AG09309 (cell line): Measurements from ENCODE around the gene WSCD2.

ENCODE experiments used
- DNase-seq: peaks from one replicate; pipeline ENCODE4 v3.0.0-alpha.2; 2010; ENCODE audit warnings: low read depth
- H3K4me3 ChIP-seq: 2 replicates; pipeline ENCODE4 v1.5.1; 2011; ENCODE audit warnings: mild to moderate bottlenecking, low read depth, low read length, moderate library complexity; ENCODE audit not compliant: control insufficient read depth
- TF ChIP-seq, protein P1 (sequence below): IDR thresholded peaks from 2 replicates; pipeline ENCODE4 v1.5.1; 2011; ENCODE audit warnings: mild to moderate bottlenecking, low read depth, low read length, inconsistent platforms; ENCODE audit not compliant: insufficient read depth, control insufficient read depth; ENCODE audit errors: missing control alignments

The WSCD2 gene

DNA sequence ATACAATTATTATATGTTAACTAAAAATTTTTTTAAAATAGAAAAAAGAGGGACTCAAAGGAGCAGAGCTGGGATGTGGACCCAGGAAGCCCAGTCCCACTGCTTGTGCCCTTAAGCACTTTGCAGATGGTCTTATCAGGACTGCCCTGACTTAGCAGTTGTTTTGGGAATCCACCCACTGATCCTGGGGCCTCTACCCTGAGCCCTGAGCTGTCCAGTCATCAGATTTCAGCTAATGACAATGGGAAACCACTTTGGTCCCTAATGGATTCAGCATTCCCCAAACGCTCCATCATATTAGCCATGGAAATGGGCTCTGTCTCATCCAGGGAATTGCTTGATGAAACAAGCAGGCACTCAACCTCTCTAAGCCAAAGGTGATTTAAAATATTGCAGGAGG is 22.5 kb upstream of the WSCD2 start:
- no peak for DNase-seq
- TF ChIP-seq, protein P1, sequence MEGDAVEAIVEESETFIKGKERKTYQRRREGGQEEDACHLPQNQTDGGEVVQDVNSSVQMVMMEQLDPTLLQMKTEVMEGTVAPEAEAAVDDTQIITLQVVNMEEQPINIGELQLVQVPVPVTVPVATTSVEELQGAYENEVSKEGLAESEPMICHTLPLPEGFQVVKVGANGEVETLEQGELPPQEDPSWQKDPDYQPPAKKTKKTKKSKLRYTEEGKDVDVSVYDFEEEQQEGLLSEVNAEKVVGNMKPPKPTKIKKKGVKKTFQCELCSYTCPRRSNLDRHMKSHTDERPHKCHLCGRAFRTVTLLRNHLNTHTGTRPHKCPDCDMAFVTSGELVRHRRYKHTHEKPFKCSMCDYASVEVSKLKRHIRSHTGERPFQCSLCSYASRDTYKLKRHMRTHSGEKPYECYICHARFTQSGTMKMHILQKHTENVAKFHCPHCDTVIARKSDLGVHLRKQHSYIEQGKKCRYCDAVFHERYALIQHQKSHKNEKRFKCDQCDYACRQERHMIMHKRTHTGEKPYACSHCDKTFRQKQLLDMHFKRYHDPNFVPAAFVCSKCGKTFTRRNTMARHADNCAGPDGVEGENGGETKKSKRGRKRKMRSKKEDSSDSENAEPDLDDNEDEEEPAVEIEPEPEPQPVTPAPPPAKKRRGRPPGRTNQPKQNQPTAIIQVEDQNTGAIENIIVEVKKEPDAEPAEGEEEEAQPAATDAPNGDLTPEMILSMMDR = no peak
- H3K4me3 ChIP-seq = no peak overlapping the region

DNA sequence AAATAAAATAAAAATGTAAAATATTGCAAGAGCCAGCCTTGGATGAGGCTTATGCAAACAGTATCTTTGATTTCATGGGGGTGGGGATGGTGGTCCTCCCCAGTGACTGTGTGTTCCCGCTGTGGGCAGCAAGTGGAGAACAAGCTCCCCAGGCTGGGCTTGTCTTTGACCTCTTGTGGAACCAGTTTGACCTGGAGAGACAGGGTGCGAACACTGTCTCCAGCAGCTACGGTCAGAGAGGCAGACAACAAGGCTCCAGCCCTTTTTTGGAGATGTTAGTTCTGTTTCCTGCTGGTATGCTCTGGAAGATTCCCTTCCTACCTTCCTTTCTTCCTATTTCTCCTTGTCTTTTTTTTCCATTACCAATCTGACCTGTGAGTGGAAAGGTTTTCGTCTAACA is 21.8 kb upstream of the WSCD2 start:
- DNase-seq = no peak
- H3K4me3 ChIP-seq = no peak overlapping the region
- TF ChIP-seq, protein P1 = no peak

DNA sequence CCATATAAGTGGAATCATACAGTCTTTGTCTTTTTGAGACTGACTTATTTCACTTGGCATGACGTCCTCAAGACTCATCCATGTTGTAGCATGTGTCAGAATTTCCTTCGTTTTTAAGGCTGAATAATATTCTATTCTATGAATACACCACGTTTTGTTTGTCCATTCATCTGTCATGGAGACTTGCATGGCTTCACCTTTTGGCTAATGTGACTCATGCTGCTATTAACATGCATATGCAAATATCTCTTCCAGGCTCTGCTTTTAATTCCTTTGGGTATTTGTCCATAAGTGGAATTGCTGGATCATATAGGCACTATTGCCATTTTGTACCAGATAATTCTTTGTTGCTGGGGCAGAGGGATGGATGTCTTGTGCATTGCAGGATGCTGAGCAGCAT is 19.6 kb upstream of the WSCD2 start:
- TF ChIP-seq, protein P1 = no peak
- no peak for DNase-seq
- no peak overlapping the region for H3K4me3 ChIP-seq

DNA sequence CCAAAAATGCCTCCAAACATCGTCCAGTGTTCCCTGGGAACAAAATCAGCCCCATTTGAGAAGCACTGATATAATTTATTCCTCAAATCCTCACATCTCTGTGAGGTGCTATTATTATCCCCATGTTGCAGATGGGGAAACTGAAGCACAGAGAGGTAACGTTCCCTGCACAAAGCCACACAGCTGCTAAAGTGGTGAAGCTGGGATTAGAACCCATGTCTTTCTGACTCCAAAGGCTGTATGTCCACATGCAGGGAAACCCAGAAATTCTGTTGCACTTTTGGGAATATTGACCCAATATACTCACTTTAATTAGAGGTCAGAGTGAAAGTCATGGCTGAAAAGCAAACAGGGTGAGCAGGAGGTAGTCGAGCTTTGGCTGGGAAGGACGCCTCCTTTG is 19.1 kb upstream of the WSCD2 start:
- no peak overlapping the region for H3K4me3 ChIP-seq
- DNase-seq = no peak
- TF ChIP-seq, protein P1 = no peak

DNA sequence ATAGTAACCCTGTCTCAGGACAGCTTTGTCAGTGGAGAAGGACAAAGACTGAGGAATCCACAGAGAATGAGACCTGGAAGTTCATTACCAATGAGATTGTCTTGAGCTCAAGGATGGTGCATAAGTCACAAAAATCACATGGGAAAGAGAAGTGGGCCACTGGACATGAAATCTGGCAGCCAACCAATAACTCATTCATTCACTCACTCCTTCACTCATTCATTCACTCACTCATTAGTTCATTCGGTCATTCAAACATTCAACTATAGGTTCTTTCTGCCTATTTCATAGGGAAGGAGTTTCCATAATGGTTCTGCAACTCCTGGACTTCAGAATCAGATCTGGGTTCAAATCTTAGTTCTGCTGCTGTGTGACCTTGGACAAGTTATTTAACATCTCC is 18.2 kb upstream of the WSCD2 start:
- no peak overlapping the region for H3K4me3 ChIP-seq
- TF ChIP-seq, protein P1 = no peak
- no peak for DNase-seq

DNA sequence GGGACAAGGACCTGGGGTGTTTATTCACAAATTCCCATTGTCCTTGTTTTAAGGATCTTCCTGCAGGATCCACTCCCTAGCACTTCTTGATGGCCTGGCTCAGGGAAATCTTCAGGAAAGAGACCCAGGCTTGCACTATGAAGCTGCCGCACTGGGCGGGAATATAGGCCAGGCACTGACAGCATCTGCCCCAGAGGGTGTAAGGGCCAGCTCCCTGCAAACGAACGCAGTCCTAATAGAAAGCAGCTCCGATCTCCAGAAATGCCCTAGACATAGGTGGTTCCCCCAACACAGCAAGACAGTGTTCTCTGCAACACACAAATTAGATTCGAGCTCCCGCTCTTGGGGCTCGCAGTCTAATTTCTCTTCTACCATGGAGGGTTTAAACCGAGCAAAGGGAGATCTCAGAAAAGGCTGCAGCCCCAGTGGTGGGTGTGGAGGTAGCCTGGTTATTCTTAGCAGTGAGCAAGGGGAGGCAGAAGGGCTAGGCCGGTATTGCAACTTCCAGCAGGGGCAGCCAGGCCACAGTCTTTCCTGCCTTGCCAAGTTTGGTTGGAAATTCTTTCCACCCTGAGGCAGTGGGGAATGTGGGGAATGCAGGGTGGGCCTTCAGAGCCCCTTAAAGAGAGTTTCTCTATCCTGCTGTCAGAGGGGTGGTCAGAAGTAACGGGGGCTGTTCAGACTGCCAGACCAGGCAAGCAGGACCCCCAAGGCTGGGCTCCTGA is 16.1 kb upstream of the WSCD2 start:
- TF ChIP-seq, protein P1 = no peak

More for the DNA sequence above, 16.1 kb upstream of the WSCD2 start:
- no peak overlapping the region for H3K4me3 ChIP-seq
- no peak for DNase-seq
